CD14-positive monocyte (primary cell): Measurements from ENCODE around the gene PSMA7. TPM values are rescaled to one million over a fixed set of nuclear protein-coding genes. Genes with fewer than 3 reads are reported as not detected.

Experiments used
- DNase-seq, 3 donors: peaks; one replicate each; pipeline ENCODE4 v3.0.0-alpha.2; 2011 to 2022
- H2AFZ ChIP-seq: 2 replicates; pipeline ENCODE4 v1.6.0; 2012; ENCODE audit warnings: mild to moderate bottlenecking, low read depth, low read length, inconsistent platforms; ENCODE audit not compliant: insufficient read depth, poor library complexity, severe bottlenecking
- H3K27ac ChIP-seq, 2 donors: 1 replicate in 1 of 2; 2 replicates in 1 of 2; pipeline ENCODE4 v1.5.1; 2012 to 2013; ENCODE audit warnings: low read length in 2 of 2, control low read depth in 1 of 2, inconsistent platforms in 1 of 2, low read depth in 1 of 2, mild to moderate bottlenecking in 1 of 2
- H3K27me3 ChIP-seq, 2 donors: one replicate each; pipeline versions ENCODE4 v1.6.0 to v1.6.1; 2011 to 2013; ENCODE audit warnings: low read length in 2 of 2; ENCODE audit not compliant: control insufficient read depth in 2 of 2, insufficient read depth in 2 of 2
- H3K36me3 ChIP-seq, 2 donors: replicated peaks in 1 of 2; 1 replicate in 1 of 2; 2 replicates in 1 of 2; pipeline versions ENCODE4 v1.5.1 to v1.6.1; 2012 to 2013; ENCODE audit warnings: low read length in 2 of 2, control low read depth in 1 of 2, inconsistent platforms in 1 of 2, mild to moderate bottlenecking in 1 of 2; ENCODE audit not compliant: insufficient read depth in 2 of 2, control insufficient read depth in 1 of 2
- H3K4me1 ChIP-seq, 2 donors: 1 replicate in 1 of 2; 2 replicates in 1 of 2; pipeline versions ENCODE4 v1.5.1 to v1.6.1; 2012 to 2013; ENCODE audit warnings: low read length in 2 of 2, control low read depth in 1 of 2, inconsistent platforms in 1 of 2, mild to moderate bottlenecking in 1 of 2, moderate library complexity in 1 of 2; ENCODE audit not compliant: insufficient read depth in 2 of 2, control insufficient read depth in 1 of 2
- H3K4me2 ChIP-seq: replicated peaks from 2 replicates; pipeline ENCODE3; 2012; ENCODE audit warnings: low read length, moderate library complexity, mild to moderate bottlenecking; ENCODE audit not compliant: poor library complexity, severe bottlenecking; ENCODE audit errors: extremely low read depth
- H3K4me3 ChIP-seq, 3 experiments: fragments of 200-600 bp in 1 of 3; sonication (generic) in 1 of 3; replicated peaks in 1 of 3; 1 replicate in 2 of 3; 2 replicates in 1 of 3; pipeline ENCODE4 v1.5.1; 2011 to 2013; ENCODE audit warnings: low read length in 3 of 3, mild to moderate bottlenecking in 3 of 3, control low read depth in 2 of 3, low read depth in 2 of 3, inconsistent platforms in 1 of 3, moderate library complexity in 1 of 3
- H3K79me2 ChIP-seq: 2 replicates; pipeline ENCODE4 v1.6.0; 2012; ENCODE audit warnings: mild to moderate bottlenecking, control low read depth, inconsistent platforms, low read length, moderate library complexity; ENCODE audit not compliant: insufficient read depth
- H3K9ac ChIP-seq: 2 replicates; pipeline ENCODE4 v1.6.0; 2017; ENCODE audit warnings: low read length, mild to moderate bottlenecking; ENCODE audit not compliant: insufficient read depth, poor library complexity, severe bottlenecking
- H3K9me3 ChIP-seq, 2 donors: replicated peaks in 1 of 2; 1 replicate in 1 of 2; 2 replicates in 1 of 2; pipeline versions ENCODE4 v1.5.1 to v1.6.1; 2012 to 2013; ENCODE audit warnings: low read length in 2 of 2, control low read depth in 1 of 2; ENCODE audit not compliant: control insufficient read depth in 1 of 2, insufficient read depth in 1 of 2
- H4K20me1 ChIP-seq: 2 replicates; pipeline ENCODE4 v1.6.0; 2012; ENCODE audit warnings: mild to moderate bottlenecking, low read length, control low read depth, moderate library complexity; ENCODE audit not compliant: insufficient read depth
- H3K27ac Mint-ChIP-seq, 7 donors: one replicate each; pipeline ENCODE4 v1.8.0; 2020; ENCODE audit warnings: mild to moderate bottlenecking in 7 of 7, mixed read lengths in 7 of 7, moderate library complexity in 6 of 7, inconsistent platforms in 2 of 7
- H3K27me3 Mint-ChIP-seq, 3 donors: one replicate each; pipeline ENCODE4 v1.8.0; 2021 to 2022; ENCODE audit warnings: low read depth in 3 of 3, mild to moderate bottlenecking in 3 of 3, mixed read lengths in 3 of 3, moderate library complexity in 3 of 3, inconsistent platforms in 1 of 3
- H3K36me3 Mint-ChIP-seq, 2 donors: one replicate each; pipeline ENCODE4 v1.8.0; 2020; ENCODE audit warnings: mixed read lengths in 2 of 2, inconsistent platforms in 1 of 2, mild to moderate bottlenecking in 1 of 2
- H3K4me1 Mint-ChIP-seq: one replicate; pipeline ENCODE4 v1.8.0; 2020; ENCODE audit warnings: mild to moderate bottlenecking, mixed read lengths
- H3K4me3 Mint-ChIP-seq, 2 donors: one replicate each; pipeline ENCODE4 v1.8.0; 2020; ENCODE audit warnings: mild to moderate bottlenecking in 2 of 2, mixed read lengths in 2 of 2, moderate library complexity in 1 of 2
- H3K9me3 Mint-ChIP-seq, 7 donors: one replicate each; pipeline ENCODE4 v1.8.0; 2020 to 2022; ENCODE audit warnings: mixed read lengths in 7 of 7, mild to moderate bottlenecking in 6 of 7, moderate library complexity in 6 of 7, inconsistent platforms in 2 of 7
- WGBS: methylation state at CpG from one replicate; pipeline ENCODE4 v1.1.5; 2013; ENCODE audit warnings: missing lambda C conversion rate; ENCODE audit not compliant: insufficient coverage; 5-methylcytosine and 5-hydroxymethylcytosine counted together
- intact Hi-C, 2 donors: fragments of 100-400 bp; cut with micrococcal nuclease; formaldehyde crosslinking; loops; one replicate each; pipeline versions ENCODE4 v1.15.0 to v1.15.1; 2023
- polyA plus RNA-seq, 3 donors: library from polyadenylated mRNA; depleted of rRNA in 1 of 3; unstranded in 2 of 3; stranded (reverse) in 1 of 3; fragments of 300-500 nt in 2 of 3; fragments of >200 nt in 1 of 3; fragmentation: Illumina TruSeq in 2 of 3; gene quantifications; 1 replicate in 2 of 3; 2 replicates in 1 of 3; pipeline ENCODE4 v1.2.3, GENCODE V29; 2012 to 2021
- TF ChIP-seq, protein P1 (sequence below): fragments of 200-600 bp; IDR thresholded peaks from one replicate; pipeline ENCODE4 v1.8.0; 2022; ENCODE audit warnings: antibody characterized with exemption, mild to moderate bottlenecking

The PSMA7 gene
- polyA plus RNA-seq, 3 donors: 402 to 668 (median 527) TPM

DNA sequence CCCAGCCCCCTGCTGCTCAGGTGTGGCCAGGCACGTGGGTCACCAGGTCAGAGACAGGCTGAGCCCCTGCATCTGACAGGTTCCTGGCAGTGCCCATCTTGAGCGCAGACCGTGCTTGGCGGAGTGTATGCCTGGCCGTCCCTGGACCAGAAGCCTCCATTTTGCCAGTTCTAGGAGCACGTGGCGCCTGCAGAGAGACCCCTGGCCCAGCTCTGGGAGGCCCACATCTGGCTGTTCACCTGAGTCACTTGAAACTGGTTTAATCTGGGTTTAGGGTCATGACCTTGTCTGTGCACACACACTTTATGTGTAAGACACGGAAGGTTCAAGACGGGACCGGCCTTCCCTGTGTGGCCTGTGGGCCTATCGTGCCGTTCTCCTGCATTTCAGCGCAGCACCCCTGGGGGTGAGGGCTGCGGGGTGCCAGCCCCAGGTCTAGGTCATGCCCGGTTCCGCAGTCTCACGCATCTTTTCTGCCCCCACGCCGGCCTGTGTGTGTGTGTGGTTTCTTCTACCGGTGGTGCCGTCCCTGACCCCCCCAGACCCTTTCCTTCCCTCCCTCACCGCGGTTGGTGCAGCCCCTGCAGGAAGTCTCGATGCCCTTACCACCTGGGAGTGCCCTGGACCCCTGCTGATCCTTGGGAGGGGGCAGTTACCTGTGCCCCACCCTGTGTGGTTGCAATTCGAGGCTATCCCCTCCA lies 14.3 kb upstream of the PSMA7 start:
- TF ChIP-seq, protein P1, sequence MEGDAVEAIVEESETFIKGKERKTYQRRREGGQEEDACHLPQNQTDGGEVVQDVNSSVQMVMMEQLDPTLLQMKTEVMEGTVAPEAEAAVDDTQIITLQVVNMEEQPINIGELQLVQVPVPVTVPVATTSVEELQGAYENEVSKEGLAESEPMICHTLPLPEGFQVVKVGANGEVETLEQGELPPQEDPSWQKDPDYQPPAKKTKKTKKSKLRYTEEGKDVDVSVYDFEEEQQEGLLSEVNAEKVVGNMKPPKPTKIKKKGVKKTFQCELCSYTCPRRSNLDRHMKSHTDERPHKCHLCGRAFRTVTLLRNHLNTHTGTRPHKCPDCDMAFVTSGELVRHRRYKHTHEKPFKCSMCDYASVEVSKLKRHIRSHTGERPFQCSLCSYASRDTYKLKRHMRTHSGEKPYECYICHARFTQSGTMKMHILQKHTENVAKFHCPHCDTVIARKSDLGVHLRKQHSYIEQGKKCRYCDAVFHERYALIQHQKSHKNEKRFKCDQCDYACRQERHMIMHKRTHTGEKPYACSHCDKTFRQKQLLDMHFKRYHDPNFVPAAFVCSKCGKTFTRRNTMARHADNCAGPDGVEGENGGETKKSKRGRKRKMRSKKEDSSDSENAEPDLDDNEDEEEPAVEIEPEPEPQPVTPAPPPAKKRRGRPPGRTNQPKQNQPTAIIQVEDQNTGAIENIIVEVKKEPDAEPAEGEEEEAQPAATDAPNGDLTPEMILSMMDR: no peak
- peaks cover 0 to 3% (median 2%) of the 10 kb centered on the region in 3 donors for H3K27me3 Mint-ChIP-seq
- H3K36me3 ChIP-seq: peaks cover 30 to 79% of the 10 kb centered on the region in 2 donors
- H3K79me2 ChIP-seq: peaks cover 43% of the 10 kb centered on the region
- H3K4me2 ChIP-seq: no peak overlapping the region
- no peak overlapping the region for H3K4me3 Mint-ChIP-seq
- H3K9me3 ChIP-seq: peaks cover 8 to 13% of the 10 kb centered on the region in 2 donors
- H3K9me3 Mint-ChIP-seq: peaks cover 10 to 12% (median 11%) of the 10 kb centered on the region in 7 donors
- no peaks in the 10 kb centered on the region for H3K27me3 ChIP-seq
- no peak for DNase-seq
- peaks cover 48 to 75% of the 10 kb centered on the region in 2 donors for H3K36me3 Mint-ChIP-seq
- H3K27ac Mint-ChIP-seq: no peak overlapping the region
- H3K4me3 ChIP-seq: no peak overlapping the region
- no peak overlapping the region for H3K9ac ChIP-seq
- H3K4me1 Mint-ChIP-seq: peaks cover 3% of the 10 kb centered on the region
- H3K27ac ChIP-seq: no peak overlapping the region
- H2AFZ ChIP-seq: no peak overlapping the region
- intact Hi-C loops: loop anchor here (2.0 to 5.0 kb wide), 2 partner anchors 145 to 147 kb away; no protein-coding TSS in a partner anchor
- H4K20me1 ChIP-seq: peaks cover 56% of the 10 kb centered on the region
- H3K4me1 ChIP-seq: no peaks in the 10 kb centered on the region
- WGBS: 93% methylated on average over 12 of the region's 25 CpGs

DNA sequence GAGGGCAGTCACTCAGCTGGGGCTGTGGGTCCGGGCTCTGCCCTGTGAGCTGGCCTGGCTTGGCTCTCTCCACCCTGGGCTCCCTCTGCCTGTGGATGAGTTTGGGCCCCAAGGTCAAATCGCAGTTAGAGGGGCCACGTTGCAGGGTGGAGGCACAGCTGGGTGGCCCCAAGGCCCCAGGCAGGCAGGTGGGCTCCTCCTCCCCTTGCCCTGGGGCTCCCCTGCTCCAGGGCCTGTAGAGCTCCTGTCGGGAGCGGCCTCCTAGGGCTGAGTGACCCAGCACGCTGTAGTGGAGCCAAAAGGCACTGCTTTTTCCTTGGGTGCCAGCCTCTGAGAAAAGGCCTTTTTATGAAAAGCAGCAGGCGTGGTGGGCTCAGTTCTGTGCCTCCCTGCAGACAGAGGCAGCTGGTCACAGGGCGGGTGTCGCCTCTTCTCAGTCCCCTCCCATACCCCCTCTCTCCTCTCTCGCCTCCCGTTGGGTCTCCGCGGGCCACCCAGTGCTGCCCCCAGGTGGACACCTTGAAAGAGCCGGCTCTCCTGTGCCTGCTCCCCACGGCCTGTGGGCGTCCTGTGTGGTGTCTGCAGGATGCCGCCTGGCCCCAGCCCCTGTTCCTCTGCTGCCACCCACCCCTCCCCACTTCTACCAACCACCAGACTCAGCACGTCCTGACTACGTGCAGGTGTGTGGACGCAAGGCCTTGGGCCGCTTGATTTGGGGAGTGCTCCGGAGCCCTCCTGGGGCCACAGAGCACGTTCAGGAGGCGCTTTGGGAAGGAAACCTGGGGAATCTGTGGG lies 13.6 kb upstream of the PSMA7 start:
- peaks cover 28 to 76% of the 10 kb centered on the region in 2 donors for H3K36me3 ChIP-seq
- H3K27ac Mint-ChIP-seq: no peak overlapping the region

More for the DNA sequence above, 13.6 kb upstream of the PSMA7 start:
- H3K9me3 ChIP-seq: peaks cover 8 to 20% of the 10 kb centered on the region in 2 donors
- 66% methylated on average over 19 of the region's 24 CpGs for WGBS
- H2AFZ ChIP-seq: no peak overlapping the region
- Mint-ChIP-seq H3K36me3 (peaks cover 52 to 75% of the 10 kb centered on the region in 2 donors), H3K4me3 (no peak overlapping the region), H3K4me1 (peaks cover 3% of the 10 kb centered on the region), H3K27me3 (peaks cover 0 to 3% (median 2%) of the 10 kb centered on the region in 3 donors), H3K9me3 (peaks cover 12 to 18% (median 18%) of the 10 kb centered on the region in 7 donors)
- DNase-seq: peak; percentile 54 to 60 (median 58)
- H3K27me3 ChIP-seq: no peaks in the 10 kb centered on the region
- H3K9ac ChIP-seq: no peak overlapping the region
- H3K4me2 ChIP-seq: no peak overlapping the region
- H3K4me3 ChIP-seq: no peak overlapping the region
- TF ChIP-seq, protein P1: peak; percentile 83
- H3K27ac ChIP-seq: peak overlapping the region in 1 of 2 donors; percentile 6
- no peaks in the 10 kb centered on the region for H3K4me1 ChIP-seq
- peaks cover 51% of the 10 kb centered on the region for H3K79me2 ChIP-seq
- H4K20me1 ChIP-seq: peaks cover 63% of the 10 kb centered on the region
- intact Hi-C loops: loop anchor here (2.0 to 5.0 kb wide), 2 partner anchors 144 to 146 kb away; no protein-coding TSS in a partner anchor
